Calu3 (cell line): ENCODE measurements around the gene SARS2. TPM values are rescaled to one million over a fixed set of nuclear protein-coding genes. Genes with fewer than 3 reads are reported as not detected.

ENCODE experiments used
- BruUV-seq: library from RNA; stranded (reverse); fragments of 400-500 nt; replicated peaks from 2 replicates; lab custom pipeline; 2021; lab: Mats Ljungman, UMichigan
- CTCF ChIA-PET: fragments of 300-600 bp; sonication (Branson Sonifier 250); formaldehyde crosslinking; loops from one replicate; lab custom pipeline; 2022; ENCODE audit warnings: antibody characterized with exemption; lab: Charles Lee
- DNase-seq: peaks from one replicate; pipeline ENCODE4 v3.0.0; 2022
- H3K27ac Mint-ChIP-seq: one replicate; pipeline ENCODE4 v1.8.0; 2022; ENCODE audit warnings: mixed read lengths; ENCODE audit not compliant: unreplicated experiment
- H3K27me3 Mint-ChIP-seq: one replicate; pipeline ENCODE4 v1.8.0; 2022; ENCODE audit warnings: mixed read lengths; ENCODE audit not compliant: unreplicated experiment
- H3K36me3 Mint-ChIP-seq: one replicate; pipeline ENCODE4 v1.8.0; 2022; ENCODE audit warnings: mild to moderate bottlenecking, moderate library complexity, mixed read lengths; ENCODE audit not compliant: insufficient read depth, unreplicated experiment
- H3K4me1 Mint-ChIP-seq: one replicate; pipeline ENCODE4 v1.8.0; 2022; ENCODE audit warnings: mild to moderate bottlenecking, low read depth, mixed read lengths; ENCODE audit not compliant: unreplicated experiment
- H3K4me3 Mint-ChIP-seq: one replicate; pipeline ENCODE4 v1.8.0; 2022; ENCODE audit warnings: mild to moderate bottlenecking, low read depth, moderate library complexity, mixed read lengths; ENCODE audit not compliant: unreplicated experiment
- H3K9me3 Mint-ChIP-seq: one replicate; pipeline ENCODE4 v1.8.0; 2022; ENCODE audit warnings: low read depth, mixed read lengths; ENCODE audit not compliant: unreplicated experiment
- CTCF ChIP-seq: fragments of 200-600 bp; IDR thresholded peaks from one replicate; pipeline ENCODE4 v1.8.0; 2022; ENCODE audit warnings: antibody characterized with exemption; ENCODE audit not compliant: unreplicated experiment
- intact Hi-C: fragments of 100-400 bp; cut with micrococcal nuclease; formaldehyde crosslinking; loops from one replicate; pipeline ENCODE4 v1.10.0; 2022; ENCODE audit not compliant: unreplicated experiment
- total RNA-seq: library from RNA; stranded (reverse); gene quantifications from 2 replicates; pipeline ENCODE4 v1.2.3, GENCODE V29; 2022

SARS2 gene
- total RNA-seq, 1 experiment from 2014 or later, result 52.1 TPM

- peak overlapping the region; percentile 34 for H3K27ac Mint-ChIP-seq
- peak; percentile 47 for TF ChIP-seq CTCF
- no TSS peak for BruUV-seq
- CTCF ChIA-PET, result interaction anchor here (1.2 to 1.9 kb wide), 5 partner anchors 20 to 550 kb away, joined by 3 to 5 read pairs (median 5); partner anchors contain the start of genes FAM98C, MRPS12 and SARS2
- H3K27me3 Mint-ChIP-seq, result no peaks in the 10 kb centered on the region
- H3K36me3 Mint-ChIP-seq, result peaks cover 20% of the 10 kb centered on the region
- H3K4me1 Mint-ChIP-seq, result peaks cover 17% of the 10 kb centered on the region
- H3K4me3 Mint-ChIP-seq, result peak overlapping the region; percentile 16
- H3K9me3 Mint-ChIP-seq, result no peaks in the 10 kb centered on the region
- peak; percentile 77 for DNase-seq
- intact Hi-C loops, result loop anchor here (1.0 kb wide), 1 partner anchor 437 kb away; no protein-coding TSS in a partner anchor
Observed at GRCh38 chr19:38952395-38953165, 22.0 kb upstream of the SARS2 start.

GRCh38 chr19:38951187-38951586 is 20.6 kb upstream of the SARS2 start:
- no peak for DNase-seq
- no peak overlapping the region for H3K4me3 Mint-ChIP-seq
- no TSS peak for BruUV-seq
- no peak for TF ChIP-seq CTCF
- H3K4me1 Mint-ChIP-seq, result peaks cover 17% of the 10 kb centered on the region
- H3K27me3 Mint-ChIP-seq, result no peaks in the 10 kb centered on the region
- intact Hi-C loops, result no loop called here
- H3K36me3 Mint-ChIP-seq, result peaks cover 33% of the 10 kb centered on the region
- no peak overlapping the region for H3K27ac Mint-ChIP-seq
- CTCF ChIA-PET, result interaction anchor here (1.9 kb wide), 1 partner anchor 548 kb away, joined by 5 read pairs; the partner anchor contains the start of gene FAM98C
- H3K9me3 Mint-ChIP-seq, result no peaks in the 10 kb centered on the region

GRCh38 chr19:38949580-38950367 is 19.2 kb upstream of the SARS2 start:
- peaks cover 37% of the 10 kb centered on the region for H3K36me3 Mint-ChIP-seq
- intact Hi-C loops, result no loop called here
- no TSS peak for BruUV-seq
- H3K9me3 Mint-ChIP-seq, result no peaks in the 10 kb centered on the region
- TF ChIP-seq CTCF, result no peak
- peaks cover 17% of the 10 kb centered on the region for H3K4me1 Mint-ChIP-seq
- peak overlapping the region; percentile 65 for H3K4me3 Mint-ChIP-seq
- no peaks in the 10 kb centered on the region for H3K27me3 Mint-ChIP-seq
- no peak overlapping the region for H3K27ac Mint-ChIP-seq
- DNase-seq, result peak; percentile 93
- CTCF ChIA-PET, result interaction anchor here (1.1 kb wide), 1 partner anchor 10 kb away, joined by 3 read pairs; no protein-coding TSS in a partner anchor

GRCh38 chr19:38946229-38947010 is 15.9 kb upstream of the SARS2 start:
- peaks cover 42% of the 10 kb centered on the region for H3K36me3 Mint-ChIP-seq
- no peaks in the 10 kb centered on the region for H3K27me3 Mint-ChIP-seq
- no peaks in the 10 kb centered on the region for H3K9me3 Mint-ChIP-seq
- no peak for TF ChIP-seq CTCF
- no TSS peak for BruUV-seq
- DNase-seq, result no peak
- CTCF ChIA-PET, result no interaction called here
- H3K4me1 Mint-ChIP-seq, result no peaks in the 10 kb centered on the region
- no peak overlapping the region for H3K4me3 Mint-ChIP-seq
- H3K27ac Mint-ChIP-seq, result no peak overlapping the region
- intact Hi-C loops, result no loop called here
